Tongue (tissue), 2 donors: Measurements from ENCODE around the gene RFX8. TPM values are rescaled to one million over a fixed set of nuclear protein-coding genes. Genes with fewer than 3 reads are reported as not detected.

Source experiments
- DNase-seq: peaks from one replicate; pipeline ENCODE4 v3.0.0-alpha.2; 2015
- total RNA-seq: library from RNA; depleted of rRNA; stranded (reverse); fragments of >200 nt; gene quantifications from one replicate; pipeline ENCODE4 v1.2.3, GENCODE V29; 2014

RFX8 gene
- total RNA-seq, 1 donor from 2014 or later, result 0.51 TPM

- DNase-seq, result no peak
These were observed 64.8 kb downstream of the RFX8 start for GRCh38 chr2:101410114-101410513.

DNA sequence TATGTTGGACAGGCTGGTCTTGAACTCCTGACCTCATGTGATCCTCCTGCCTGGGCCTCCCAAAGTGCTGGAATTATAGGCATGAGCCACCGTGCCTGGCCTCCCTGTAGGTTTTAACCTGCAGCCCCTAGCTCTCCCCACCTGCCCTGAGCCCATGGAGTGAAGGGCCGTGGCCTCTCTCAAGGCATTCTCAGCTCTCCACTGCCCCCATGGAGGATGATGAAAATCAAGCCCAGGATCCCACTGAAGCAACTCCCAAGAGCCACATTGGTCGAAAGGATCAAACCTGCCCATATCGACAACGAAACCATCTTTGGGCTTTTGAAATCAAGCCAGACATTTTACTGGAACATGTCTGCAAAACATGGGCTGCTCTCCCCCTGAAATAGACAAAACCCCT lies 65.2 kb downstream of the RFX8 start:
- no peak for DNase-seq

DNA sequence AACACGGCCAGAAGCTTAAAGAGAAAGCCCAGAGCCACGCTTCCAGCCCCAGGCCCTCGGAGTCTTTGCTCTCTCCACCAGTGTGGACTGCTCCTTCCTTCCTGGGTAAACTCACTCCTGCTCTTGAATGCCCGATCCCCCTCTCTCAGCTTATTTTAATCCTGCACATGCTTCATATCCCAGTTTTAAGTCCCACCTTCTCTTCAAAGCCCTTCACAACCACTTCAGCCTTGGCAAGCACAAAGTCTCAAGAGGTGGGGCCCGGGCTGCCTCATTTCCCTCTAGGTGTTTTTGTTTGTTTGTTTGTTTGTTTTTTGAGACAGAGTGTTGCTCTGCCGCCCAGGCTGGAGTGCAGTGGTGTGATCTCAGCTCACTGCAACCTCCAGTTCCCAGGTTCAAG lies 66.0 kb downstream of the RFX8 start:
- no peak for DNase-seq

DNA sequence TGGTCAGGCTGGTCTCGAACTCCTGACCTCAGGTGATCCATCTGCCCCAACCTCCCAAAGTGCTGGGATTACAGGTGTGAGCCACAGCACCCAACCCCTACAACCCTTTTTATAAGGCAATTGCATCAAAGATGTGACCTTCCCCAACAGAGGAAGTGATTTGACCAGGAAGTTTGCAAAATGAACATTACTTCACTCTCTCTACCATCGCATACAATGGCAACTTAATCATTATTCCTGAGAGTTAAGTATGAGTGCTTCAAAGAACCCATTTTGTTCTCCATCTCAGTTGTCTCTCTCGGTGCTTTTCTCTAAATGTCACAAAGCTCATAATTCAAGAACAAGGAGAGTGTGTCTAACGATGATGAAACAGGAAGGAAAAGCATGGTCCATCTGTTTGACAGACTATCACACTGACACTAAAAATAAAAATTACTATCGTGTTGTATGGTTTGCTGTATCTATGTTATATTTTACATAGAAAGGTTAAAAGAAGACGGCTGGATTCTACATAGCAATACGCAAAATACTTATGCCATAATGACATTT lies 69.5 kb downstream of the RFX8 start:
- DNase-seq, result no peak

GRCh38 chr2:101403745-101404144 lies 71.2 kb downstream of the RFX8 start:
- no peak for DNase-seq

DNA sequence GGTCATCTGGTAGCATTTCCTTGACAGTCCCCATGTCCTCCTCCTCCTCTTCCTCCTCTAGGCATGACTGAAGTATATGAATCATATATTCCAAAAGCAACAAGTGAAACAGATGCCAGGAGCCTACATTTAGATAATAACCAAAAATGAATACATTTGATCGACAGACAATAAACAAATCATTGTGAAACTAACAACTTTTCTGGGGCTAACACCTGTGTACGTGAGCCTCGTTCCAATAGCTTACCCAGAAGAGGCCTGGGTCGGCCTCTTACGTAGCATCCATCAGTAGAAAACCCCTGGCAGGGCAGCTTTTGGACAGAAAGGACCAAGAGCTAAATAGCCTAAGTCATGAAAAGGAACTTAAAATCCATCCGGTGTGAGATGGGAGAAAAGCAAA lies 72.3 kb downstream of the RFX8 start:
- DNase-seq, result no peak

GRCh38 chr2:101401906-101402305 lies 73.0 kb downstream of the RFX8 start:
- DNase-seq, result no peak

- no peak for DNase-seq
These were observed 73.6 kb downstream of the RFX8 start for GRCh38 chr2:101401326-101401665.

GRCh38 chr2:101400506-101401325 lies 74.2 kb downstream of the RFX8 start:
- DNase-seq, result no peak

DNA sequence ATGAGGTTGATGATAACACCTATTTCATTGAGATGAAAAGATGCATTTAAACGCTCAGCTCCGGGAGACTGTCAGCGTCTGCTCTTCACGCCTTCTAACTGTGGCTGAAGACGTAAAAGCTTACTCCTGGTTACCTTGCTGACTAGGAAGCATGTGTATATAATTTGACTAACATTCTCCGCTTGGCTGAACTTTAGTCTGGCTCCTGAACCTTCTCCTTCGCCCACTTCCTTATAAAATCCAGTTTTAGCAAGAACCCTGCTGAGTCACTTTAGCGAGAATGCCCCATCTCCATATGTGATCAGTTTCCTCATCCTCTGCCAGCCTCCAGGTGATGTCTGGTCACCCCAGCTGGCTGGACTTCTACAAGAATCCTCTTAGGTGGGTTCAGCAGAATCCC lies 74.9 kb downstream of the RFX8 start:
- DNase-seq, result no peak

DNA sequence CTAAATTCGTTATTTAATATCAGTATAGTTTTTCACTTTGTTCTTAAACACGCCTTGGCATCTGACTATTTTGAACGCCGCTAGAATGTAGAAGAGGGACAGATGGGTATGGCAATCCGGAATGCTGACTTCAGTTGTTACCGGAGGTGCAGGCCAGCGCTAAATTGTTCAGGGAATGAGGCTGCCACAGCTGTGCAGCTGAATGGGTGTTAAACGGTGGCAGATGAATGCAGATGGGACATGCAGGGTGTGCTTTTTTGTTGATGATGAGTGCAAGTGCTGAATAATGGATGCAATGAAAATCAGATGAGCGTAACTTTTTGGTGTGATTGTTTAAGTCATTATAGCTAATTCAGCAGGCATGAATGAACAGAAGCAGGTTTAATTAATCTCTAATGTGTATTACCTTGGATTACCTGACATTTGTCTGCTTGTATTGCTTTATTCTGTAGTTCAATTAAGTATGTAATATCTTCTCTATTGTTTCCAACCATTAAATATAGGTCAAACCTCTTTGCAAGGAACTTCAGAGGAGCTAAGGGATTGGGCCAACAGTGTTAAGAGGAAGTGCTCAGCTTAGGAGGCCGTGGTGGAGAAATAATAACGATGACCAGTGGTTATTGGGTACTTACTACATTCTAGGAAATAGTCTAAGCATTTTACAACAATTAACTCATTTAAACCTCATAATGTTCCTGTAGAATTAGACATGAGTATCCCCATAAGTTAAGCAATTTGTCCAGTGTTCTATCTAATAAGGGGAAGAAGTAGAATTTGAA lies 75.7 kb downstream of the RFX8 start:
- DNase-seq, result peak; percentile 31

GRCh38 chr2:101398116-101398821 lies 76.6 kb downstream of the RFX8 start:
- DNase-seq, result no peak

DNA sequence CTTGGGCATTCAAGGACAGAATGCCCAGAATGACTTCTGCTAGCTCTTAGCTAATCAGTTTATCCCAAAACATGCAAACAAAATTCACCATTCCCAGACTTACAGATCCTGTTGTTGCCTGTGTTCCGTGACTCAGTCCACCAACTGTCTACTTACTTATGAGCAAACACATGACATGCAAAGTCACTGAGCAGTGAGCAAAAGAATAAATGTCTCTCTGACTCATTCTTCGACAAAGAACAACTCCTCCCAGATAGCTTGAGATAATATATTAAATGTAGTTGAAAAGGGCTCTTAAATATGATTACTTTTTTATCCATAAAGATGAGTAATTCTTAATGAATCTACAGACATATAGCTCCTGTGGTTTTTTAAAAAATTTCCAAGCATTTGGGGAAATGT lies 78.6 kb downstream of the RFX8 start:
- no peak for DNase-seq

GRCh38 chr2:101395545-101396315 lies 79.2 kb downstream of the RFX8 start:
- no peak for DNase-seq

DNA sequence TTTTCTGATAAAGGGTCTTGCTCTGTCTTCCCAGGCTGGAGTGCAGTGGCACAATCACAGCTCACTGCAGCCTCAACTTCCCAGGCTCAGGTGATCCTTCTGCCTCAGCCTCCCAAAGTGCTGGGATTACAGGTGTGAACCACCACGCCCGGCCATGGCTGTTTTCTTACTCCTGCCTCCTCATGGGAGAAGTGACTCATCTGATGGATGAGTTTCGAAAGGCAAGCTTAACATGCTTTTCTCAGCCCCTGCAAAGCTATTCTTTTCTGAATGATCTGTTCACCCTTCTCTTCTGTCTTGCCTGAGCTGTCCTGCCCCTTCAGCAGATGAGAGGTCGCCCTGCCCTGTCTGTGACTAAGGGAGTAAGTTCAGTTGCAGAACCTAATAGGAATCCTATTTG lies 86.7 kb downstream of the RFX8 start:
- DNase-seq, result no peak

GRCh38 chr2:101387151-101387834 lies 87.6 kb downstream of the RFX8 start, which contains the start of gene CREG2:
Gene CREG2 (minus strand): TSS chr2:101387503. CDS start chr2:101387457, 46 bp downstream.
- DNase-seq, result peak; percentile 75

GRCh38 chr2:101386599-101387150 lies 88.2 kb downstream of the RFX8 start:
- no peak for DNase-seq

- no peak for DNase-seq
These were observed 91.8 kb downstream of the RFX8 start for GRCh38 chr2:101383016-101383541.

DNA sequence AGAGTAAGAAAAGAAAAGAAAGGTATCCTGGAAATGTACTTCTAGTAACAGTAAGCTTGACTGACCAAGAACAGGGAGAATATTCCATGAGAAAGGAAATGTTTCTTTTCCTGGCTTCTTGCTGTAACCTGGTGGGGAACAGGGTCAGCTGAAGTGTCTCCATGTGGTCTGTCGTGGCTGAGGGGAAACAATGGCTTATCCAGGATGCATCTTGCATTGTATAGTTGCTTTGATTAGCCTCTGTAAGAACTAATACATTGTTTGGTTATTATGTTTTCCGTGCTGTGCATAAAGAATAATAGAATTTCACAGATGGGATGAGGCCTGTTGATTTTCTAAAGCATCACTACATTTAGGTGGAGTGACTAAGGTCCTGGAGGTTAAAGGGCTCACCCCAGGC lies 92.5 kb downstream of the RFX8 start:
- DNase-seq, result no peak

DNA sequence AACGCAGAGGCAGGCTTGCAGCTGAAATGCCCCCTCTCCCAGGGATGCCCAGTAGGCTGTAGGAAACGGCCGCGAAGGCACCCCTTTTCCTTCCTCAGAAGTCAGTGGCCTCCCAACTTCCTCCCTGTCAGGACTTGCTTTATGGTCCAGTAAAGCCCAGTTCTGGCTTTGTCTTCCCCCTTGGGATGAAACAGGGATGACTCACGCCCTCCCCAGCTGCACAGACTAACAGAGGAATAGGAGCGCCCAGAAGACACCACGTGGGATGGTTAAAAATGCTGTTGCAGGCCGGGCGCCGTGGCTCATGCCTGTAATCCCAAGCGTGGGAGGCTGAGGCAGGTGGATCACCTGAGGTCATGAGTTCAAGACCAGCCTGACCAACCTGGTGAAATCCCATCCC lies 94.5 kb downstream of the RFX8 start:
- DNase-seq, result no peak

- no peak for DNase-seq
These were observed 95.8 kb downstream of the RFX8 start for GRCh38 chr2:101379091-101379490.
